K562 (cell line): ENCODE data around the gene OR10X1. TPM values are rescaled to one million over a fixed set of nuclear protein-coding genes. Genes with fewer than 3 reads are reported as not detected.

Experiments used
- ATAC-seq: fragments of 200-7000 bp; cut with Tn5 transposase; 3 replicates; pipeline ENCODE4 v1.9.1; 2020; ENCODE audit warnings: moderate library complexity
- BruUV-seq: library from RNA; stranded (reverse); fragments of 400-500 nt; replicated peaks from 2 replicates; lab custom pipeline; 2021; lab: Mats Ljungman, UMichigan
- CTCF ChIA-PET: fragments of 300-600 bp; formaldehyde crosslinking; extraction: SDS; loops from one replicate; lab custom pipeline; 2021; ENCODE audit warnings: low intra/inter-chr PET ratio; lab: Yijun Ruan, JAX
- POLR2A ChIA-PET: fragments of 300-600, 350-650 bp; sonication (Branson Sonifier 250); formaldehyde crosslinking; extraction: SDS; loops from one replicate; lab custom pipeline; 2021; ENCODE audit warnings: antibody characterized with exemption, inconsistent platforms; lab: Yijun Ruan, JAX
- DNase-seq, 4 experiments: peaks; one replicate each; pipeline versions ENCODE4 v3.0.0 to v3.0.0-alpha.2; 2011 to 2018; ENCODE audit warnings: low spot score in 3 of 4, mixed read lengths in 3 of 4; ENCODE audit errors: extremely low read depth in 1 of 4
- FAIRE-seq: peaks from 2 replicates; lab custom pipeline; 2011; peaks lifted over from hg19 to GRCh38; lab: Jason Lieb, UNC
- H2AFZ ChIP-seq: 2 replicates; pipeline ENCODE4 v1.6.0; 2011; ENCODE audit warnings: low read depth, low read length, control low read depth, inconsistent platforms
- H3K27ac ChIP-seq: fragments of 200-600 bp; 3 replicates; pipeline ENCODE4 v1.8.0; 2011; ENCODE audit warnings: low read depth, mild to moderate bottlenecking, control low read depth, inconsistent platforms, low read length, moderate library complexity, mixed read lengths; ENCODE audit errors: extremely low read depth
- H3K27me3 ChIP-seq, 2 experiments: fragments of 300-600 bp in 1 of 2; 2 replicates in 1 of 2; 3 replicates in 1 of 2; pipeline versions ENCODE4 v1.6.0 to v1.8.0; 2011; ENCODE audit warnings: inconsistent platforms in 2 of 2, low read length in 2 of 2, mild to moderate bottlenecking in 1 of 2, mixed read lengths in 1 of 2, moderate library complexity in 1 of 2; ENCODE audit not compliant: control insufficient read depth in 2 of 2, insufficient read depth in 2 of 2
- H3K36me3 ChIP-seq: fragments of 300-600 bp; 3 replicates; pipeline ENCODE4 v1.8.0; 2011; ENCODE audit warnings: mild to moderate bottlenecking, low read length, inconsistent platforms; ENCODE audit not compliant: control insufficient read depth, insufficient read depth
- H3K4me1 ChIP-seq, 2 experiments: fragments of 200-600 bp in 1 of 2; replicated peaks in 1 of 2; 2 replicates in 1 of 2; 3 replicates in 1 of 2; pipeline versions ENCODE4 v1.5.1 to v1.8.0; 2011; ENCODE audit warnings: inconsistent platforms in 2 of 2, low read length in 2 of 2, mild to moderate bottlenecking in 1 of 2, mixed read lengths in 1 of 2, moderate library complexity in 1 of 2; ENCODE audit not compliant: control insufficient read depth in 2 of 2, insufficient read depth in 2 of 2
- H3K4me2 ChIP-seq: 2 replicates; pipeline ENCODE4 v1.6.1; 2011; ENCODE audit warnings: low read length, control low read depth, inconsistent platforms, mixed read lengths; ENCODE audit not compliant: insufficient read depth
- H3K4me3 ChIP-seq: fragments of 200-600 bp; sonication (generic), shearing (Covaris generic); 2 replicates; pipeline ENCODE4 v1.5.1; 2016; ENCODE audit warnings: control low read depth, inconsistent platforms
- H3K79me2 ChIP-seq: fragments of 200-600 bp; 3 replicates; pipeline ENCODE4 v1.8.0; 2011; ENCODE audit warnings: low read length, inconsistent platforms; ENCODE audit not compliant: control insufficient read depth, insufficient read depth
- H3K9ac ChIP-seq, 2 experiments: 2 replicates each; pipeline versions ENCODE4 v1.6.0 to v1.6.1; 2011; ENCODE audit warnings: low read depth in 2 of 2, low read length in 2 of 2, control low read depth in 1 of 2, inconsistent platforms in 1 of 2, mild to moderate bottlenecking in 1 of 2, mixed read lengths in 1 of 2; ENCODE audit not compliant: insufficient read depth in 1 of 2
- H3K9me1 ChIP-seq: one replicate; pipeline ENCODE4 v1.6.0; 2011; ENCODE audit warnings: inconsistent platforms, mild to moderate bottlenecking, low read length, moderate library complexity; ENCODE audit not compliant: control insufficient read depth, insufficient read depth
- H3K9me3 ChIP-seq: replicated peaks from 2 replicates; pipeline ENCODE4 v1.5.1; 2011; ENCODE audit warnings: low read depth, low read length, inconsistent platforms; ENCODE audit not compliant: control insufficient read depth, insufficient read depth
- H4K20me1 ChIP-seq: replicated peaks from 2 replicates; pipeline ENCODE4 v1.6.1; 2011; ENCODE audit warnings: low read length, inconsistent platforms, mixed read lengths; ENCODE audit not compliant: control insufficient read depth, insufficient read depth
- HDAC6 ChIP-seq: IDR thresholded peaks from 2 replicates; pipeline ENCODE4 v1.6.1; 2012; ENCODE audit warnings: low read depth, mild to moderate bottlenecking, control low read depth, inconsistent platforms, low read length, moderate library complexity
- HEY1 ChIP-seq: fragments of 250-450 bp; sonication (Bioruptor Pico); IDR thresholded peaks from 2 replicates; pipeline ENCODE4 v1.5.0; 2020; ENCODE audit warnings: mild to moderate bottlenecking, moderate library complexity, borderline replicate concordance
- L3MBTL2 ChIP-seq: fragments of 450-650 bp; IDR thresholded peaks from 2 replicates; pipeline ENCODE4 v1.6.1; 2016; ENCODE audit warnings: mild to moderate bottlenecking, moderate library complexity
- MCM3 ChIP-seq: fragments of 450-650 bp; IDR thresholded peaks from 2 replicates; pipeline ENCODE4 v1.6.1; 2016
- SMARCA5 ChIP-seq: fragments of 450-650 bp; IDR thresholded peaks from 2 replicates; pipeline ENCODE4 v1.6.1; 2016
- STAT5B ChIP-seq: fragments of 250-450 bp; sonication (Bioruptor Pico); IDR thresholded peaks from 2 replicates; pipeline ENCODE4 v1.8.0; 2021; ENCODE audit warnings: mild to moderate bottlenecking, inconsistent platforms
- WGBS: fragments of 100-300 bp; shearing (Covaris generic); methylation state at CpG from one replicate; pipeline ENCODE4 v1.1.6; 2016; ENCODE audit warnings: low coverage, mixed read lengths; ENCODE audit not compliant: insufficient coverage; ENCODE audit errors: missing lambda C conversion rate; 5-methylcytosine and 5-hydroxymethylcytosine counted together
- in situ Hi-C: fragments of 300-500 bp; cut with MboI; formaldehyde crosslinking; loops from 4 replicates; pipeline ENCODE4 v1.15.0; 2018; ENCODE audit warnings: inconsistent platforms, mixed read lengths
- intact Hi-C: fragments of 100-400 bp; cut with micrococcal nuclease; formaldehyde crosslinking; loops from 2 replicates; pipeline ENCODE4 v1.14.2; 2022
- polyA plus RNA-seq, 8 experiments: library from polyadenylated mRNA; depleted of rRNA in 4 of 8; stranded (reverse) in 5 of 8; unstranded in 3 of 8; fragments of >200 nt; fragmentation: Nextera tagmentation in 2 of 8; fragmentation: Illumina TruSeq in 1 of 8; extraction: Ambion mirVana in 2 of 8; extraction: Trizol in 1 of 8; gene quantifications; 2 replicates each; pipeline versions ENCODE4 v1.2.1 to v1.2.3, GENCODE V29; 2011 to 2014; ENCODE audit warnings: inconsistent platforms in 1 of 8, missing spikeins in 1 of 8
- total RNA-seq, 7 experiments: library from RNA; depleted of rRNA in 6 of 7; stranded (reverse); fragments of >200 nt in 6 of 7; fragmentation: Illumina TruSeq in 2 of 7; extraction: Trizol in 2 of 7; gene quantifications; 2 replicates each; pipeline versions ENCODE4 v1.2.1 to v1.2.3, GENCODE V29; 2011 to 2021; ENCODE audit warnings: low replicate concordance in 1 of 7
- TF ChIP-seq, protein P1 (sequence below), 2 experiments: fragments of 450-650 bp in 1 of 2; IDR thresholded peaks; 2 replicates each; pipeline ENCODE4 v1.6.1; 2011 to 2017; ENCODE audit warnings: low read depth in 2 of 2, antibody characterized with exemption in 1 of 2, borderline replicate concordance in 1 of 2, low read length in 1 of 2, mild to moderate bottlenecking in 1 of 2, mixed read lengths in 1 of 2; ENCODE audit not compliant: control insufficient read depth in 1 of 2
- TF ChIP-seq, protein P2 (sequence below): sonication (generic); formaldehyde crosslinking; IDR thresholded peaks from 2 replicates; pipeline ENCODE4 v1.8.1; 2023; ENCODE audit warnings: mild to moderate bottlenecking, missing genetic modification reagents

The OR10X1 gene
- total and polyA plus RNA-seq, 9 of the 15 experiments (the other 6 are each of a cell fraction or from before 2014, with no cell fraction given) = not detected

DNA sequence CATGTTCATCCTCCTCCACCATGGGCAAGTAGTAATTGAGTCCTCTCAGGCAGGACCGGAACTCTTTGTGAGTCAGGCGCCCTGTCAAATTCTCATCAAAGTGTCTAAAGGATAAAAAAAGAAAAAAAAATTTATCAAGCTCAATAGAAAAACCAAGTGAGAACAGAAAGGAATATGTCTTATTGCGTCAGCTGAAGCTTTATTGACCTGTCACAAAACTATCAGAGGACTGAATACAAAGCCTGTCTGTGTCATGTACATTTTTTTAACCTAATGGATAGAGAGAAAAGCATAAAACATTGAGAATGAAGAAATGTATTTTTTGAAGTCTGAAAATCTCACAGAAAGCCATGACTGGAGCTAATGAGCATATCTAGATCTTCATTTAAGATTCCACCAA is 34.1 kb upstream of the OR10X1 start:
- no peak for ATAC-seq
- TF ChIP-seq L3MBTL2 (no peak), STAT5B (CRISPR knock-in tag) (no peak), HDAC6 (no peak), MCM3 (no peak), HEY1 (CRISPR knock-in tag) (no peak), SMARCA5 (no peak)
- TF ChIP-seq, protein P1, sequence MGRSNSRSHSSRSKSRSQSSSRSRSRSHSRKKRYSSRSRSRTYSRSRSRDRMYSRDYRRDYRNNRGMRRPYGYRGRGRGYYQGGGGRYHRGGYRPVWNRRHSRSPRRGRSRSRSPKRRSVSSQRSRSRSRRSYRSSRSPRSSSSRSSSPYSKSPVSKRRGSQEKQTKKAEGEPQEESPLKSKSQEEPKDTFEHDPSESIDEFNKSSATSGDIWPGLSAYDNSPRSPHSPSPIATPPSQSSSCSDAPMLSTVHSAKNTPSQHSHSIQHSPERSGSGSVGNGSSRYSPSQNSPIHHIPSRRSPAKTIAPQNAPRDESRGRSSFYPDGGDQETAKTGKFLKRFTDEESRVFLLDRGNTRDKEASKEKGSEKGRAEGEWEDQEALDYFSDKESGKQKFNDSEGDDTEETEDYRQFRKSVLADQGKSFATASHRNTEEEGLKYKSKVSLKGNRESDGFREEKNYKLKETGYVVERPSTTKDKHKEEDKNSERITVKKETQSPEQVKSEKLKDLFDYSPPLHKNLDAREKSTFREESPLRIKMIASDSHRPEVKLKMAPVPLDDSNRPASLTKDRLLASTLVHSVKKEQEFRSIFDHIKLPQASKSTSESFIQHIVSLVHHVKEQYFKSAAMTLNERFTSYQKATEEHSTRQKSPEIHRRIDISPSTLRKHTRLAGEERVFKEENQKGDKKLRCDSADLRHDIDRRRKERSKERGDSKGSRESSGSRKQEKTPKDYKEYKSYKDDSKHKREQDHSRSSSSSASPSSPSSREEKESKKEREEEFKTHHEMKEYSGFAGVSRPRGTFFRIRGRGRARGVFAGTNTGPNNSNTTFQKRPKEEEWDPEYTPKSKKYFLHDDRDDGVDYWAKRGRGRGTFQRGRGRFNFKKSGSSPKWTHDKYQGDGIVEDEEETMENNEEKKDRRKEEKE (IDR thresholded peaks at IDR 0.05; ENCODE audit: borderline replicate concordance in 1 of 2, control insufficient read depth in 1 of 2, low read depth in 2 of 2, low read length in 1 of 2) = no peak
- TF ChIP-seq, protein P2, sequence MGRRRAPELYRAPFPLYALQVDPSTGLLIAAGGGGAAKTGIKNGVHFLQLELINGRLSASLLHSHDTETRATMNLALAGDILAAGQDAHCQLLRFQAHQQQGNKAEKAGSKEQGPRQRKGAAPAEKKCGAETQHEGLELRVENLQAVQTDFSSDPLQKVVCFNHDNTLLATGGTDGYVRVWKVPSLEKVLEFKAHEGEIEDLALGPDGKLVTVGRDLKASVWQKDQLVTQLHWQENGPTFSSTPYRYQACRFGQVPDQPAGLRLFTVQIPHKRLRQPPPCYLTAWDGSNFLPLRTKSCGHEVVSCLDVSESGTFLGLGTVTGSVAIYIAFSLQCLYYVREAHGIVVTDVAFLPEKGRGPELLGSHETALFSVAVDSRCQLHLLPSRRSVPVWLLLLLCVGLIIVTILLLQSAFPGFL (CRISPR knock-in tag) = no peak
- CTCF ChIA-PET = no interaction called here
- POLR2A ChIA-PET = interaction anchor here (1.2 kb wide), 1 partner anchor 13 kb away, joined by 4 read pairs; no protein-coding TSS in a partner anchor
- intact Hi-C loops = no loop called here
- no peak for FAIRE-seq
- Histone ChIP-seq H3K9me3 (no peaks in the 10 kb centered on the region), H3K4me2 (no peak overlapping the region), H3K4me1 (no peaks in the 10 kb centered on the region), H3K27me3 (no peaks in the 10 kb centered on the region), H3K4me3 (no peak overlapping the region), H4K20me1 (no peaks in the 10 kb centered on the region), H3K36me3 (peaks cover 77% of the 10 kb centered on the region), H2AFZ (no peak overlapping the region), H3K79me2 (no peaks in the 10 kb centered on the region), H3K9ac (no peak overlapping the region), H3K9me1 (no peaks in the 10 kb centered on the region), H3K27ac (no peak overlapping the region)
- in situ Hi-C loops = no loop called here
- WGBS = 83% methylated on average over 3 of the region's 3 CpGs
- no TSS peak for BruUV-seq
- DNase-seq = no peak
